MV-4-11 (cell line): Measurements from ENCODE around the gene JAKMIP1.
"Not testable (repeated sequence)": the region's sequence is repeated elsewhere in the genome, so short reads cannot be mapped to it uniquely, and the experiment has no call there.

Experiments
- DNase-seq: peaks from one replicate; lab custom pipeline; 2025; lab: John Stamatoyannopoulos, UW

The JAKMIP1 gene

DNA sequence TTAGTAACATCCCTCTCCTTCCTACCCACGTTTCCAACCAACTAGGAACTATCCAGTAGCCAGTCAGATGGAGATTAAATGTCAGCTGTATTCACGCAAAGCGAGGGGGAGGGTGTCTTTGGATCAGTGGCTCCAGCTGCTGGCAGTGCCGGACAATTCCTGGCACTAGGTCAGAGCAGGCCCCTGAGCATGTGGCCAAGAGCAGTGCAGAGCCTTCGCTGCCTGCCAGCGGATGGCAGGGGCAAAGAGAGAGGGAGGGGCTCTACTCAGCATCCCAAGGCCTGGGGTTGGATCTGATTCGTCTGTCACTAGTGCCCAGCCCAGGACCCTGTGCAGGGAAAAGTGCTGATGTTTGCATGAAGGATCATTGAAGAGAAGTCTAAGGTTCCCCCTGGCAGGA lies 28.7 kb upstream of the JAKMIP1 start:
- DNase-seq = no peak

DNA sequence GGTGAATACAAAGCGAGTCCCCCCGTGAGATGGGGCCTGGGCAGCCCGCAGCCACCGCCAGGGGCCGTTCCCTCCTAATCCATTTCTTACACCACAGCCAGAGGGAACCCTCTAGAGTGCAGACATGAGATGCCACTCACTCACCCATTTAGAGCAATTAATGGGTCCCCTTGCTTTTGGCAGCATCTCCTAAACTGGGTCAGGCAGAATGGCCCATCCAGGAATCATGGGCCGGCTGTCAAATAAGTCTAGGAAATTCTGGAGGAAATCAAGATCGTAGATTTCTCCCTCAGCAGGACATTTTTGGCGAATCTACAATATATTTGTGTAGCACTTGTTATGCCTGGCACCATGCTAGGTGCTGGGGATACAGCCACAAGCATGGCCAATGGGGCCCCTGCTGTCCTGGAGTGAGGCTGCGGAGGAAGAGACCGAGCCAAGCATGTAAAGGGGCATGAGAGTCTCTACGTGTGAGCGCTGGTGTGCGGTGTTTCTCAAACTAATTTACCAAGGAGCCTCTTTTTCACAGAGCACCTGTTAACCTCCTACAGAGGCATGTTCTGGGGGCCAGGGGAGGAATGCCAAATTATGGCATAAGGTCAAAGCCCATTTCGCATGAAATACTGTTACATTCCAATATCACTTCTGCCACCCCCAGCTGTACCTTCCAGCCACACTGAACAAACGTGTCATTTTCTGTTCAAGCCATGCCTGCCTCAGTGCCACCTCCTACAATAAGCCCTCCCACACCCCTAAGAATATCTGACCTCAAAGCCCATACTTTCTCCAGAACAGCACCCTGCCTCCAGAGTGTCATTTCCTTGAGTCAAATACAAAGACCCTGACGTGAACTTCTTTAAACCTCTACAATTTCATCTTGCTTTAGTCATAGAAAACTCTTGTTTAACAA lies 28.1 kb upstream of the JAKMIP1 start:
- no peak for DNase-seq

DNA sequence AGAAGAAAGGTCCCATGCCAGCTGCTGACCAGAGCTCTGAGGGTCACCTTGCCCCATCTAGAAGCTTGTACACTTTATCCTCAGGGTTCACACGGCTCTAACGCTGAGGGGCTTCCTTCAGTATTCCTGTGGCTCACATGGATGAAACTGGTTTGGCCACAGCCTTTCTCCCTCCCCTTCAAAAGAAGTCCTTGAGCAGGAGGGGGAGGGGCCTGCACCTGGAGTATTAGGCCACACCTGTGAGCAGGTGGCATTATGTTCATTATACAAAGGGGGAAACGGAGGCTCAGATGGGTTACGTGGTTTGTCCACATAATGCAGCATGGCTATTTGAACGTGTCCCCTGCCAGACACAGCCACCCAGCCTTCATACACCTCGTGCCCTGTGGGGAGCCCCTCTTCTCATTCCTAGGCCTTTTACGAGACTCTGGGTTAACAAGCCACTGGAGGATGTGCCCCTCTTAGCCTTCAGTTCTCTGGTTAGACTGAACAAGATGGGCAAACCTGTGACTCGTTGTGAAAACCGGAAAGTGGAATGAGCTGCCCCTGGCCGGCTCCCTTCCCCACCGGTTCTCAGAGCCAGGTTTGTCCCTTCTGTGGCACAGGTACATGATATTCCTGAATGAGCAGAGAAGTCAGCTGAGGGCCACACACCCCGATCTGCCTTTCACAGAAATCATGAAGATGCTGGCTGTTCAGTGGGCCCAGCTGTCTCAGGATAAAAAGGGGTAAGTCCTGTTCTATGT lies 27.2 kb upstream of the JAKMIP1 start:
- no peak for DNase-seq

DNA sequence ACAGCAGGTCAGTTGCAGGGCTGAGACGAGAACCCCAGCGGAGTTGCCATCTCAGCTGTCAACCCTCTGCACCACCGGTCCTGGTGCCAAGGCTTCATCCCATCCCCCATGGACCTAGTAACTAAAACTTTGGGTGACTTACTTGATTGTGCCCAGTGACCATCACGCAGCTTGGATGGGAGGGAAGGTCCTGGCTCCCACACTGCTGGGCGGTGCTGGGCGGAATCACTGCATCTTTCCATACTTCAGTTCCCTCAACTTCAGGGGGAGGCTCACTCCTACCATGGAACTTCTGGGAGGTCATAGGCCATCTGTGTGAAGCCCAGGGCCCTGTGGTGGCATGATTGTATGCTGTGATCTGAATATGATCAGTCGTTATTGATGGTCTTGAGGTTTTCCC lies 26.2 kb upstream of the JAKMIP1 start:
- DNase-seq = no peak

DNA sequence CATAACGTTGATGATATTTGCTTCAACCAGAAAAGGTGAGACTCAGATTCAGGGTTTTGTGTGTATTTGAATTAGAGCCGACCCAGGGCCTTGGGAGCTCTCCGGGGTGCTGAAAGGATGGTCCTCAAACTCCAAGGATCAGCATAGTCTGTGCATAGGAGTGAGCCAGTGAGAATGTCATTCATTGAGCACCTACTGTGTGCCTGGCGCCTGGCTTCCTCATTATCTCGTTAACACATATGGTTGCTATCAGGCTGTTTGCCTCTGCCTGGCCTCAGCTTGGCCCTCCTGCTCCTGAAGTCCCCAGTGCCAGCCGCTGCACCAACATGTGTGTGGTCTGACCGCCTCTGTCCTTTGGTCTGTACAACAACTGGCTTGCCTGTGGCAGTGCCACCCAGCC lies 25.1 kb upstream of the JAKMIP1 start:
- DNase-seq = no peak

DNA sequence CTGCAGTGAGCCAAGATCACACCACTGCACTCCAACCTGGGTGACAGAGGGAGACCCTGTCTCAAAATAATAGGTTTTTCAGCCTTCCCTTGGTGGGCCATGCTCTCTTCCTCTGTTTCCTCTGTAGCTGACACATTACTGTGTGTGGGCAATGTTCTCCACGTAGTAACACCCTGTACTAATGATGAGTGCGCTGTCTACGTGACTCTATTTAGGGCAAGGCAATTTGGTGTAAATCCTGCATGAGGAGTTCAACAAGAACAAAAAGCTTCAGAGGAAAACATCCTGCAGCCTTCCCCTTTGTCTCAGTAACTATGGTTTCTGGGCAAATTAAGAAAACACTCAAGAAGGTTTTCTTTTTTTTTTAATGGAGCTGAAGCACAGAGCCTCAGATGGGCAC lies 24.4 kb upstream of the JAKMIP1 start:
- DNase-seq = no peak

DNA sequence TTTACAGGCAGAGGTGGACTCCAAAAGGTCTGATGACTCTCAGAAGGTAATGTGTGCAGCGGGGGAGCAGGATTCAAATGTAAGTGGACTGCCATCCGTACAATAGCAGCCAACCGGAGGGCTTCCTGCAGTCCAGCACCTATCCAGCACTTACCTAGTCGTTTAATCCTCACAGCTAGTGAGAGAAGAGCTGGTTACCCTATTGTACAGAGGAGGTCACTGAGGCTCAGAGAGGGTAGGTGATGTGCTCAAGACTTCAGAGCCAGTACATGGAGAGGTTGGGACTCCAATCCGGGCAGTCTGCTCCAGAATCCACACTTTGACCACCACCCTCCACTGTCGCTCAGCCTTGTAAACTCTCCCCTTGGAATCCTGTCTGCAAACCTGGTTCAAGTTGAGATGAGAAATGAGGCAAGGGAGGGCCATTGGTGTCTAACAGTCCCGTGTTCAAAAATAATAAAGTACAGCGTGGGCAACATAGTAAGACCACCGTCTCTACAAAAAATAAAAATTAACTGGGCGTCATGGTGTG lies 22.5 kb upstream of the JAKMIP1 start:
- no peak for DNase-seq

DNA sequence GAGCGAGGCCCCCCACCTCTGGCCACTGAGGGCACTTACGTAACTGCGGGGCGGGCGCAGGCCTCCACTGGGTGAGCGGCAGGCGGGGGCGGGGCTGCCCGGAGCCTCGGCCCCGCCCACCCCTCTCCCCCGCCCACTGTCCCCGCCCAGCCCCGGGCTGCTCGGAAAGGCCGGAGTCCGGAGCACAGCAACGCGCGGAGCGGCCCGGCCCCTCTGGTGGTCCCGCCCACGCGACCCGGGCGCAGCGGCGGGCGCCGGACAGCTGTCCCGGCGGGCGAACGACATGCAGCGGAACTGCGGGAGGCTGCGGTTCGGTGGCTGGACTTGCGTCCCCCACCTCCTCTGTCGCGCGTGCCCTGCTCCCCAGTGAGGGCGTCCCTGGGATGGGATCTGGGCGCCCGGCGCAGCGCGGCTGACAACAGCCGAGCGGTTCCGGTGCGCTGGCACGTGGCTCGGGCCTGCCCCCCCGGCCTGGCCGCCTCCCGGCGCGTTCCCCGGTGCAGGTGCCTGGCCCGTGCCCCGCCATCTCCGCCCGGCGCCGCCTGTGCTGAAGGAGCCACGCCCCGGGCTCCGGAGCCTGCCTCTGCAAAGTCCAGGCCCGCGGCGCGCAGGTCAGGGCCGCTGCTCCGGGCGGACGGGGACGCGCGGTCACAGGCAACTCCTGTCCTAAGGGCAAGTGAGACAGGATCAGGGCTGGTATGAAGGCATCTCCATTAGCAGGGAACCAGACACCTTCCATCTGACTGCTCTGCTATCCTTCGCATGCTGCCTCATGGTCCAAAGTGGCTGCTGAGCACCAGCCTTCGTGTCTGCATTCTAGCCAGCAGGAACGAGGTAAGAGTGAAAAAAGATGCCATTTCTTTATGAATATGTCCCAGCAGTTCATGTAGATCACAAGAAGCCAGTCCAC lies 21.8 kb upstream of the JAKMIP1 start:
- DNase-seq = no peak

DNA sequence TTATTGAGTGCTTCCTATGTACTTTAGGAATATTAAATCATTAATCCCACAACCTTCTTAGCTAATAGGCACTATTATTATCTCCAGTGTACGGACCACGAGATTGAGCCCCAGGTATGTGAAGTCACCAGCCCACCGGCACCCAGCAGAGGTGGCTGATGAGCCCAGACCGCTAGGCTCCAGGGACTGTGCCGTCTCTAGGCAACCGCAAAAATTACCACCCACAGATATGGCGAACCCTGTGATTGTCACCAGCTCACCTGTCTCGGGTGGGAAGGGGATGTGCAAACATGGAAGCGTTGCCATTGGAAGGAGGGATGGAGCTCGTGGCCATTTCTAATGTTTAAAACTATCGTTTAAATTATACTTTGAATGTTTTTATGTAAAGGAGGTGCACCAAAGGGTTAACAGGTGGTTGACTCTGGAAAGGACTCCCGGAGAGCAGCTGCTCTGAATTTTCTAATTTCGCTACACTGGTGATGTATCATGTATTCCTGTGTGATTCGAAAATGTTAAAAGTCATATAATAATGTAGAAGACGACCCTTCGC lies 21.0 kb upstream of the JAKMIP1 start:
- DNase-seq = no peak

DNA sequence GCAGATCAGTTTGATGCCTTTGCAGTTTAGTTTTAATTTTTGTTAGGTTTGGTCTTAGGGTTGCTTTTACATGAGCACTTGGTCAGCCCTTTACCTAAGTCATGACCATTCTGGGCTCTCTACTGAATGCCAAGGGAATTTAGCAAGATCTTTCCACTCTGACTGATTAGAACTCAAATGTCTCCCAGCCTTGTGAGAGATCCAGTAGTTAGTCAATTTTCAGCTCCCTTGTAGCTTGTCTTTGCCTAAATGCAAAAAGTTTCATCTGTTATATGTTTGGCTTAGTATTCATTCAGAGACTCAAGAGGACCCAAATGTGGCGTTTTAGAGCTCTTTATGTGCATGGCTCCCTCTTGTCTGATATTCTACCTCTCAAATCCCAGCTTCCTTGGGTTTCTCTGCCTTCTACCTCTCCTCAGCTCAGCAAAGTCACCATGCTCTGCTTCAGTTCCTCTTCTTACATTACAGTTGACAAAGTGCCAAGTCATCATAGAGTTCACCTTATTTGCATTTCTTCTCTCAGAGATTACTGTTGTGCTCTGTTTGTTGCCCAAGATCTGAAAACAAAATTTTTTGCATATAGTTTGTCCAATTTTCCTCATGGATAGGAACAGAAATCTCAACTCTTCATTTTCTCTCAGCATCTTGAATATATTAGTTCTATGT lies 17.5 kb upstream of the JAKMIP1 start:
- no peak for DNase-seq

DNA sequence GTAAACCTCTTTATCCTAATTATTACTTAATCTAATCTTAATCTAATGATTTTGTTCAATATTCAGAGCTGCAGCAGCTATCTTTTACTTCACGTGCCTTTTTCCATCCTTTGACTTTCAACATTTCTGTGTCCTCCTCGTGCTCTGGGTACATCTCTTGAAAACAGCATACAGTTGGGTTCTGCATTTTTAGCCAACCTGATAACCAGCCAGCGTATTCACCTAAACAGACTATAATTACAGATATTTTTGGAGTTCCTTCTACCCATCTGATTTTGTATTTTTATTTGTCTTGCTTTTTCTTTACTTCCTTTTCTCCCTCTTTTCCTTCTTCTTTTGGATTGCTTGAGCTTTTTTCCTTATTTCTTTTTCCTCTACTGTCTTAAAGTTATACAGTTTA lies 16.2 kb upstream of the JAKMIP1 start:
- DNase-seq = no peak

DNA sequence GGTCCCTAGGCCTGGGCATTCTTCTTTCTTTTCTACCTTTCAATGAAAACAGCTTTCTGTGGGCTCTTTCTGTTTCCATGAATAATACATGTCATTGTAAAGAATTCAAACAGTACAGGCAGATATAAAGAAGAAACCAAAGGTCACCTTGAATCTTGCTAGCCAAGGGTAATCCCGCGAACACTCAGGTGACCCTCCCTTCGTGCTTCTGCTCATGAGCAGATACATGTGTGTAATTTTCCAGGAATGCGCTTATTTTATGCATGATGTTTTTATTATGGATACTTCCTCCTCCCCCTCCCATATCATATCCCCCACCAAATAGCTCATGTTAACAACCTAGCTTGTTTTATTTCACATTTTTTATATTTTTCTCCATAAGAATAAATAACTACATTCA lies 9.6 kb upstream of the JAKMIP1 start:
- no peak for DNase-seq

DNA sequence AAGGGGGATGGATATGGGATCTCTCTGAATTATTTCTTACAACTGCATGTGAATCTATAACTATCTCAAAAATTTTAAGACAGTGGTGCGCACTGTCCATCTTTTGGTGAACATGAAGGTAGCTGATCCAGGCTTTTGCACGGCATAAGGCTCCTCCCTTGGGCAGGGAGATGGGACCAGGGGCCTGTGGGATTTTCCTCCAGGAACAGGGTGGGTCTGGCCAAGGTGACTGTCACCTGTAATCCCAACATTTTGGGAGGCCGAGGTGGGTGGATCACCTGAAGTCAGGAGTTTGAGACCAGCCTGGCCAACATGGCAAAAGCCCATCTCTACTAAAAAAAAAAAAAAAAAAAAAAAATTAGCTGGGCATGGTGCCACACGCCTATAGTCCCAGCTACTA lies 8.9 kb upstream of the JAKMIP1 start:
- DNase-seq = not testable (repeated sequence)

DNA sequence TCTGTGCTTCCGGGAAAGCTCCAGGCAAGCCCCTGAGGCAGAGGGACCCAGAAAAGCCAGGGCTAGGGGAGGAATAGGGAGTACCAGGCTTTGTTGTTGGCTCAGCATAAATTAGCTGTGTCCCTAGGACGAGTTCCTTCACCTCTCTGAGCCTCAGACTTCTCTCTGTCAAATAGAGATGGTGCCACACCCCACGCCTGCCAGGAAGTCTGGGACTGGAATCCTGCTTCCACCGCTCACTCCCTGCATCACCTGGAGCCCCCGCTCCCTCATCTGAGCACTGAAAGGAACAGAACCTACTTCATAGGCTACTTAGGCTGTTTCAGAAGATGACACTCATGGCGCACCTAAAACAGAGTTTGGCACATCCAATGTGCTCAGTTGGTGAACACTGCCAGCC lies 8.1 kb upstream of the JAKMIP1 start:
- DNase-seq = no peak

DNA sequence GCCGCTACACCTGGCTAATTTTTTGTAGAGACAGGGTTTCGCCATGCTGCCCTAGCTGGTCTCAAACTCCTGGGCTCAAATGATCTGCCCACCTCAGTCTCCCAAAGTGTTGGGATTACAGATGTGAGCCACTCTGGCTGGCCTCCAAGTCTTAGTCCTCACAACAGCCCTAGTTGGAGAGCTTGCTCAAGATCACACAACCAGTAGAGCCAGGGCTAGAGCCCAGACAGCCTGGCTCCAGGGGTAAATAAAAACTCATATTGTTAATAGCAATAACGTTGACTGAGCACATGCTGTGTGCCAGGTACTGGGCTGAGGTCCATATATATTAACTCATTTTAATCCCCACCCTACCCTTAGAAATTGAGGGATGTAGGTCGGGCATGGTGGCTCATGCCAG lies 7.3 kb upstream of the JAKMIP1 start:
- DNase-seq = no peak

DNA sequence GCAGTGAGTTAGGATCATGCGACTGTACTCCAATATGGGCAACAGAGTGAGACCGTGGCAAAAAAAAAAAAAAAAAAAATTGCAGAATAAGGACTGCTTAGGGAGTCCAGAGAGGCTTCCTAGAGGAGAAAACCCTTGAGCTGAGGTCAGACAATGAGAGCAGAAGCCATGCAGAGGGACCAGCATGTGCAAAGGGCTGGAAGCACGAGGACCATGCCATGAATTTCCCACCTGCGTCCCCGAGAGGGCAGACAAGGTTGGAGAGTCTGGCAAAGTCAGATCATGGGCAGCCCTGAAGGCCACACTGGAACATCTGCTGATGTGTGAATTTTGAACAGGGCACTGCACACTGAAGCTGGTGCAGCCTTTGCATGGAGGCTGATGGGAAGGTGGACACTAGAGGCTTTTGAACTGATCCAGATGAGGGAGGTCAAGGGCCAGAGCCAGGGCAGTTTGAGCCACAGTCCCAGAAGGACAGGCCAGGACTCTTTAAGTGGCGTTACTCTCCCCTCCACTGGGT lies 6.5 kb upstream of the JAKMIP1 start:
- no peak for DNase-seq

DNA sequence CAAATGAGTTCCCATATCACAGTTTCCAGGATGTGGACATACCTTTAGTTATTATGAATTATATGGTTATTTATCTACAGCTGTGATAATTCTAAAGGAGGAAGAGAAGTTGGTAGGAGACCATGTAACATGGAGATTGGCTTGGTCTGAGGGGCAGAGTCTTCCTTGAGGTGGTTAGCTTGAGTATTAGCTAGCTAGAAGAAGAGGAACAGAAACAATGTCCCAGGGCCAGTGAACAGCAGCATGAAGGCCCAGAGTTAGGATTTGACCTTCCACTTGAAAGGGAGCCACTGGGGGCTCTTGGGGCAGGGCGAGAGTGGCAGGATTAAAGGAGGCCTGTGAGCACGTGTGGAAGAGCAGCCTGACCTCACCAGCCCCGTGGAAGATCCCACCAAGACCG lies 5.6 kb upstream of the JAKMIP1 start:
- peak; percentile 28 for DNase-seq

DNA sequence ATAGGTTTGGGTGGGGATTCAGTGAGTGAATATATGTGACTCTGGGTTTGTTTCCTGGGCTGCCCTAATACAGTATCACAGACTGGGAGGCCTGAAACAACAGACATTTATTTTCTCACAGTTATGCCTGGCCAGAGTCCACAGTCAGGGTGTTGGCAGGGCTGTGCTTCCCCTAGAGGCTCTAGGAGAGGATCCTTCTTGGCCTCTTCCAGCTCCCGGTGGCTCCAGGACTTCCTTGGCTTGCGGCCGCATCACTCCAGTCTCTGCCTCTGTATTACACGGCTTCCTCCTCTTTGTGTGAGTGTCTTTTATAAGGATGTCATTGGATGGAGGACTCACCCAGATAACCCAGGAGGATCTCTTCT lies 5.2 kb upstream of the JAKMIP1 start:
- DNase-seq = no peak

DNA sequence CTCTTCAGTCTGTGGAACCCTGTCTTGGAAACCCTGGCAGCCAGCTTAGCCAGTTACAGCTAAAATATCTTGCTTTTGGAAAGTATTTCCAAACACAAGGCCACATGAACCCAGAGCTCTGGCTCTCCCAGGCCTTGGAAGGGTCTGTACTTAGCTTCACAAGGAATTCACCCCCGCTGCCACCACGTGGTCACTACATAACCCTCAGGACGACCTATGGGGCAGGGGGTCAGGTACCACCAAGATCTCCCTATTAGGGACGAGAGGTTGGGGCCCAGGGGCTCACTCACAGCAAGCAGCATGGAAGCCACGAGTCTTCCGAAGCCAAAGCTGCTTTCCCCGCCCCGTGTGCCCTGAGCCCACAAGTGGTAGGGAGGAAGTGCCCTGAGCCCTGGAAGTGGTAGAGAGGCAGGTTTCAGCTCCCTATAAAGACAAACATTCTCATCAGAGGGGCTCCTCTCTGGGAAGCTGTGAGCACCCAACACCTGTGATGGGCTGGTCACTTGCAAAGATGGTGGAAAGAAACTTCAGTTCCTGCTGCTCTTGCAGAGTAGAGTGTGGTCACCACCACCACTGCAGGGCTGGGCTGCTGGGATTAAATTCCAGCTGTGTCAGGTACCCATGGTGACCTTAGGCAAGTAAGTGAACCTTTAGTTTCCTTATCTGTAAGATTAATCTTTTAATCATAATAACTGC lies 4.7 kb upstream of the JAKMIP1 start:
- no peak for DNase-seq

DNA sequence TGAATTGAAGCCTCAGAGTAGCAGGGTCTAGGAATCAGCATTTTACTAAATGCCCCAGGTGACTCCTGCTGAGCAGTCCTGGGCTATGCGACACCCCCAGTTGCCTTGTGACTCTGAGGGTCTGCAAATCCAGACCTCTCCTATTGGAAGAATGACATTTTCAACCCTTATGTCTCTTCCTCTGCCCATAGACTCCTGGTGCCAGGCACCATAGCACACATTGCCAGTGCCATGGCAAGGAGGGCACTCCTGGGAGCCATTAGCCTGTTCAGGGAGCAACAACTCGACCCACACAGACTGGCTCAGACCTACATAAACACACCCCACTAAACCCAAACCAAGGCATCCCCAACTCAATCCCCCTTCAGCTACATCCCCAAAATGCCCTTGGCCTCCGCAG lies 3.7 kb upstream of the JAKMIP1 start:
- DNase-seq = no peak
